Subcutaneous abdominal adipose tissue (tissue), 5 donors: ENCODE measurements around the gene PSMG2.
A peak's percentile ranks its signal among the peaks of the same experiment; 100 is the strongest.

Experiments used
- H3K27ac ChIP-seq: one replicate; pipeline ENCODE4 v1.7.0; 2013; ENCODE audit warnings: low read depth, mild to moderate bottlenecking, inconsistent platforms, low read length, moderate library complexity
- H3K27me3 ChIP-seq, 5 donors: one replicate each; pipeline ENCODE4 v1.7.0; 2013; ENCODE audit warnings: low read length in 5 of 5, inconsistent platforms in 1 of 5; ENCODE audit not compliant: control insufficient read depth in 5 of 5, insufficient read depth in 4 of 5
- H3K36me3 ChIP-seq, 5 donors: one replicate each; pipeline ENCODE4 v1.7.0; 2013; ENCODE audit warnings: low read length in 5 of 5; ENCODE audit not compliant: control insufficient read depth in 5 of 5, insufficient read depth in 5 of 5
- H3K4me1 ChIP-seq, 5 donors: one replicate each; pipeline ENCODE4 v1.7.0; 2013; ENCODE audit warnings: low read length in 5 of 5, mild to moderate bottlenecking in 3 of 5, moderate library complexity in 1 of 5; ENCODE audit not compliant: control insufficient read depth in 5 of 5, insufficient read depth in 5 of 5
- H3K4me3 ChIP-seq, 5 donors: one replicate each; pipeline ENCODE4 v1.7.0; 2013; ENCODE audit warnings: low read length in 5 of 5, low read depth in 1 of 5
- H3K9ac ChIP-seq, 5 donors: one replicate each; pipeline ENCODE4 v1.7.0; 2013; ENCODE audit warnings: low read length in 5 of 5, mild to moderate bottlenecking in 4 of 5, moderate library complexity in 3 of 5
- H3K9me3 ChIP-seq, 5 donors: one replicate each; pipeline ENCODE4 v1.7.0; 2013; ENCODE audit warnings: low read length in 5 of 5; ENCODE audit not compliant: control insufficient read depth in 5 of 5
- donor health status: healthy.
- donor health status: healthy.
- donor health status: healthy.
- donor health status: healthy.
- donor health status: healthy.

The PSMG2 gene

GRCh38 chr18:12702221-12703095, at the start of gene PSMG2, which contains the start of gene CEP76:
Gene PSMG2, plus strand, starts transcription at chr18:12703042. Its CDS starts 66 bp downstream, at chr18:12703108.
Gene CEP76, minus strand, starts transcription at chr18:12702723. Its CDS starts 175 bp downstream, at chr18:12702548.
- Histone ChIP-seq H3K4me1 (peaks cover 0 to 36% (median 23%) of the 10 kb centered on the region in 5 donors), H3K36me3 (peaks cover 5 to 23% (median 7%) of the 10 kb centered on the region in 5 donors), H3K9me3 (no peaks in the 10 kb centered on the region), H3K27me3 (no peaks in the 10 kb centered on the region), H3K27ac (peak within 1 kb of the TSS; percentile 95), H3K4me3 (peak within 1 kb of the TSS; percentile 87 to 97 (median 93)), H3K9ac (peak within 1 kb of the TSS; percentile 79 to 99 (median 98))

GRCh38 chr18:12654971-12655370, 47.9 kb upstream of the PSMG2 start:
- Histone ChIP-seq H3K4me1 (peaks cover 2 to 31% (median 28%) of the 10 kb centered on the region in 5 donors), H3K36me3 (no peaks in the 10 kb centered on the region), H3K27ac (no peak overlapping the region), H3K4me3 (no peak overlapping the region), H3K27me3 (no peaks in the 10 kb centered on the region), H3K9me3 (no peaks in the 10 kb centered on the region), H3K9ac (no peak overlapping the region)

- H3K27ac ChIP-seq: peak overlapping the region; percentile 21
- H3K36me3 ChIP-seq: no peaks in the 10 kb centered on the region
- peak overlapping the region; percentile 9 to 89 (median 81) for H3K9ac ChIP-seq
- peak overlapping the region; percentile 74 to 80 (median 77) for H3K4me3 ChIP-seq
- peaks cover 2 to 31% (median 28%) of the 10 kb centered on the region in 5 donors for H3K4me1 ChIP-seq
- H3K9me3 ChIP-seq: no peaks in the 10 kb centered on the region
- no peaks in the 10 kb centered on the region for H3K27me3 ChIP-seq
Observed at GRCh38 chr18:12656605-12656937, 46.3 kb upstream of the PSMG2 start.

- Histone ChIP-seq H3K4me3 (peak overlapping the region; percentile 74 to 80 (median 77)), H3K4me1 (peaks cover 2 to 31% (median 28%) of the 10 kb centered on the region in 5 donors)
Observed at GRCh38 chr18:12656938-12657683, 45.7 kb upstream of the PSMG2 start.

GRCh38 chr18:12657684-12658425, 45.0 kb upstream of the PSMG2 start, which contains the start of gene SPIRE1:
Gene SPIRE1, minus strand, starts transcription at chr18:12658107. Its CDS starts 241 bp downstream, at chr18:12657866.
- Histone ChIP-seq H3K4me3 (peak within 1 kb of the TSS; percentile 74 to 82 (median 77)), H3K4me1 (peaks cover 2 to 25% (median 24%) of the 10 kb centered on the region in 5 donors), H3K9me3 (no peaks in the 10 kb centered on the region), H3K27me3 (no peaks in the 10 kb centered on the region), H3K9ac (peak within 1 kb of the TSS; percentile 9 to 89 (median 81)), H3K27ac (peak within 1 kb of the TSS; percentile 37), H3K36me3 (no peaks in the 10 kb centered on the region)

More at GRCh38 chr18:12656938-12657683, 45.7 kb upstream of the PSMG2 start:
- Histone ChIP-seq H3K9me3 (no peaks in the 10 kb centered on the region), H3K27ac (peak overlapping the region; percentile 21), H3K36me3 (no peaks in the 10 kb centered on the region), H3K9ac (peak overlapping the region; percentile 9 to 89 (median 81)), H3K27me3 (no peaks in the 10 kb centered on the region)

- Histone ChIP-seq H3K36me3 (no peaks in the 10 kb centered on the region), H3K9me3 (no peaks in the 10 kb centered on the region), H3K9ac (peak overlapping the region in 1 of 5 donors; percentile 66), H3K27ac (peak overlapping the region; percentile 37), H3K27me3 (no peaks in the 10 kb centered on the region), H3K4me3 (peak overlapping the region; percentile 42 to 82 (median 77)), H3K4me1 (peaks cover 2 to 19% (median 16%) of the 10 kb centered on the region in 5 donors)
Observed at GRCh38 chr18:12658426-12659138, 44.3 kb upstream of the PSMG2 start.

- no peak overlapping the region for H3K27ac ChIP-seq
- H3K4me3 ChIP-seq: no peak overlapping the region
- H3K27me3 ChIP-seq: no peaks in the 10 kb centered on the region
- peaks cover 2 to 19% (median 15%) of the 10 kb centered on the region in 5 donors for H3K4me1 ChIP-seq
- H3K9me3 ChIP-seq: no peaks in the 10 kb centered on the region
- H3K9ac ChIP-seq: no peak overlapping the region
- H3K36me3 ChIP-seq: peaks cover 0 to 2% (median 0%) of the 10 kb centered on the region in 5 donors
Observed at GRCh38 chr18:12659904-12660605, 42.8 kb upstream of the PSMG2 start.

- Histone ChIP-seq H3K36me3 (peaks cover 0 to 8% (median under 1%) of the 10 kb centered on the region in 5 donors), H3K4me1 (no peaks in the 10 kb centered on the region), H3K9ac (no peak overlapping the region), H3K27ac (no peak overlapping the region), H3K27me3 (no peaks in the 10 kb centered on the region), H3K9me3 (no peaks in the 10 kb centered on the region), H3K4me3 (no peak overlapping the region)
Observed at GRCh38 chr18:12668041-12668440, 34.8 kb upstream of the PSMG2 start.
